Prostate gland (tissue), 2 donors: ENCODE data around the gene OR52L1. TPM values are rescaled to one million over a fixed set of nuclear protein-coding genes. Genes with fewer than 3 reads are reported as not detected.
"Not testable (repeated sequence)": the region's sequence is repeated elsewhere in the genome, so short reads cannot be mapped to it uniquely, and the experiment has no call there.

Experiments used
- DNase-seq: peaks from one replicate; pipeline ENCODE4 v3.0.0-alpha.2; 2019; ENCODE audit warnings: low spot score
- H3K27ac ChIP-seq, 2 donors: fragments of 200-600 bp; sonication (generic); 2 replicates each; pipeline ENCODE4 v1.5.1; 2017 to 2019
- H3K27me3 ChIP-seq: fragments of 200-600 bp; sonication (generic); replicated peaks from 2 replicates; pipeline ENCODE4 v1.5.1; 2019; ENCODE audit not compliant: insufficient read depth
- H3K36me3 ChIP-seq, 2 donors: fragments of 200-600 bp; sonication (generic); 1 replicate in 1 of 2; 2 replicates in 1 of 2; pipeline versions ENCODE4 v1.5.1 to v1.8.1; 2017 to 2019
- H3K4me1 ChIP-seq: fragments of 200-600 bp; sonication (generic); replicated peaks from 2 replicates; pipeline ENCODE4 v1.5.1; 2019
- H3K4me3 ChIP-seq, 2 donors: fragments of 200-600 bp; sonication (generic); 2 replicates each; pipeline ENCODE4 v1.5.1; 2017 to 2019
- H3K9me3 ChIP-seq: fragments of 200-600 bp; sonication (generic); 2 replicates; pipeline ENCODE4 v1.5.1; 2017
- CTCF ChIP-seq, 4 experiments: fragments of 200-600 bp in 2 of 4; fragments of 450-650 bp in 2 of 4; sonication (generic) in 2 of 4; IDR thresholded peaks; 1 replicate in 3 of 4; 2 replicates in 1 of 4; pipeline ENCODE4 v1.5.1; 2016 to 2019; ENCODE audit warnings: antibody characterized with exemption in 4 of 4, mild to moderate bottlenecking in 2 of 4, moderate library complexity in 2 of 4
- POLR2A ChIP-seq: fragments of 450-650 bp; IDR thresholded peaks from one replicate; pipeline ENCODE4 v1.6.1; 2016; ENCODE audit warnings: antibody characterized with exemption, mild to moderate bottlenecking
- POLR2AphosphoS5 ChIP-seq: sonication (generic); formaldehyde crosslinking; IDR thresholded peaks from one replicate; pipeline ENCODE4 v1.6.1; 2017; ENCODE audit warnings: antibody characterized with exemption
- WGBS: methylation state at CpG from one replicate; pipeline ENCODE4 v1.1.5; 2018; 5-methylcytosine and 5-hydroxymethylcytosine counted together
- intact Hi-C: fragments of 100-400 bp; cut with DNase I; formaldehyde crosslinking; loops from one replicate; pipeline ENCODE4 v1.14.2; 2022
- total RNA-seq, 2 donors: library from RNA; depleted of rRNA; stranded (reverse); fragments of >200 nt; gene quantifications; one replicate each; pipeline ENCODE4 v1.1.0, GENCODE V29; 2016

Gene OR52L1
- total RNA-seq, 2 donors from 2014 or later, result not detected

- Histone ChIP-seq H3K4me1 (no peaks in the 10 kb centered on the region), H3K9me3 (no peaks in the 10 kb centered on the region), H3K36me3 (no peaks in the 10 kb centered on the region), H3K27me3 (no peaks in the 10 kb centered on the region), H3K27ac (no peak overlapping the region), H3K4me3 (no peak overlapping the region)
- TF ChIP-seq POLR2AphosphoS5 (no peak), POLR2A (no peak), CTCF (IDR thresholded peaks at IDR 0.05) (no peak)
- no peak for DNase-seq
- 66% methylated on average over 1 of the region's 1 CpG for WGBS
- intact Hi-C loops, result no loop called here
These were observed 13.3 kb downstream of the OR52L1 start for GRCh38 chr11:5973530-5973929.

- H3K9me3 ChIP-seq, result no peaks in the 10 kb centered on the region
- no peaks in the 10 kb centered on the region for H3K27me3 ChIP-seq
- no peaks in the 10 kb centered on the region for H3K36me3 ChIP-seq
- H3K27ac ChIP-seq, result no peak within 1 kb of the TSS
- DNase-seq, result no peak
- intact Hi-C loops, result no loop called here
- H3K4me1 ChIP-seq, result no peaks in the 10 kb centered on the region
- TF ChIP-seq POLR2A (no peak), POLR2AphosphoS5 (no peak), CTCF (IDR thresholded peaks at IDR 0.05) (no peak)
- H3K4me3 ChIP-seq, result no peak within 1 kb of the TSS
These were observed 18.4 kb downstream of the OR52L1 start, which contains the start of gene OR56A5 for GRCh38 chr11:5968394-5968793. Gene OR56A5, minus strand, starts transcription at chr11:5968494. Its CDS starts 0 bp downstream, at chr11:5968494.

- intact Hi-C loops, result no loop called here
- Histone ChIP-seq H3K4me3 (no peak overlapping the region), H3K4me1 (no peaks in the 10 kb centered on the region), H3K9me3 (no peaks in the 10 kb centered on the region), H3K36me3 (no peaks in the 10 kb centered on the region), H3K27me3 (no peaks in the 10 kb centered on the region), H3K27ac (no peak overlapping the region)
- no peak for DNase-seq
- WGBS, result 54% methylated on average over 3 of the region's 3 CpGs
- TF ChIP-seq CTCF (IDR thresholded peaks at IDR 0.05), result no peak
- no peak for TF ChIP-seq POLR2A
- TF ChIP-seq POLR2AphosphoS5, result no peak
These were observed 19.1 kb downstream of the OR52L1 start for GRCh38 chr11:5967708-5968107.

GRCh38 chr11:5966958-5967357 is 19.8 kb downstream of the OR52L1 start:
- intact Hi-C loops, result no loop called here
- no peak overlapping the region for H3K27ac ChIP-seq
- no peaks in the 10 kb centered on the region for H3K36me3 ChIP-seq
- TF ChIP-seq POLR2AphosphoS5 (no peak), POLR2A (no peak), CTCF (IDR thresholded peaks at IDR 0.05) (no peak)
- no peaks in the 10 kb centered on the region for H3K4me1 ChIP-seq
- WGBS, result 77% methylated on average over 2 of the region's 2 CpGs
- H3K9me3 ChIP-seq, result no peaks in the 10 kb centered on the region
- no peaks in the 10 kb centered on the region for H3K27me3 ChIP-seq
- no peak for DNase-seq
- H3K4me3 ChIP-seq, result no peak overlapping the region

- H3K4me3 ChIP-seq, H3K27ac ChIP-seq, H3K36me3 ChIP-seq, DNase-seq, intact Hi-C loops, H3K4me1 ChIP-seq, H3K27me3 ChIP-seq, H3K9me3 ChIP-seq: not testable (repeated sequence)
- 91% methylated on average over 31 of the region's 40 CpGs for WGBS
These were observed 26.0 kb downstream of the OR52L1 start for GRCh38 chr11:5960704-5961320.
